NCI-H146 (cell line): ENCODE measurements around the gene PEX6.

Source experiments
- DNase-seq: peaks from one replicate; lab custom pipeline; 2025; lab: John Stamatoyannopoulos, UW

PEX6 gene

GRCh38 chr6:42935322-42935721 lies 43.7 kb downstream of the PEX6 start:
- DNase-seq, result no peak

GRCh38 chr6:42933205-42933604 lies 45.8 kb downstream of the PEX6 start:
- no peak for DNase-seq

- no peak for DNase-seq
Observed at GRCh38 chr6:42932412-42932811, 46.6 kb downstream of the PEX6 start.

GRCh38 chr6:42929821-42930360 lies 49.1 kb downstream of the PEX6 start:
- peak; percentile 79 for DNase-seq

- DNase-seq, result peak; percentile 100
Observed at GRCh38 chr6:42928986-42929820, 49.8 kb downstream of the PEX6 start, which contains the start of gene CNPY3. TSS of gene CNPY3 (plus strand) at chr6:42929480. CDS start at chr6:42929571, 91 bp downstream.

GRCh38 chr6:42925248-42925857 lies 53.6 kb downstream of the PEX6 start:
- DNase-seq, result no peak

- no peak for DNase-seq
Observed at GRCh38 chr6:42923666-42924065, 55.3 kb downstream of the PEX6 start.

- no peak for DNase-seq
Observed at GRCh38 chr6:42921801-42922200, 57.2 kb downstream of the PEX6 start.

- no peak for DNase-seq
Observed at GRCh38 chr6:42916288-42916687, 62.7 kb downstream of the PEX6 start.

- DNase-seq, result no peak
Observed at GRCh38 chr6:42915732-42916131, 63.2 kb downstream of the PEX6 start, which contains the start of gene PTCRA. TSS of gene PTCRA (plus strand) at chr6:42916053. CDS start at chr6:42916070, 17 bp downstream.

- DNase-seq, result no peak
Observed at GRCh38 chr6:42914546-42914945, 64.4 kb downstream of the PEX6 start.
